ENCODE measurements around the gene CACNA2D3. TPM values are rescaled to one million over a fixed set of nuclear protein-coding genes. Genes with fewer than 3 reads are reported as not detected.

The CACNA2D3 gene
- total RNA-seq, 2 experiments from 2014 or later: not detected

GRCh38 chr3:54871867-54872266 is 749.5 kb downstream of the CACNA2D3 start:
- CTCF ChIA-PET (ENCODE audit: unreplicated experiment): no interaction called here
- H3K9me2 ChIP-seq (ENCODE audit: insufficient read depth, low read length): no peaks in the 10 kb centered on the region
- intact Hi-C loops (cut with micrococcal nuclease; ENCODE audit: unreplicated experiment): no loop called here
- H4K20me1 ChIP-seq (ENCODE audit: insufficient read depth, low read length): no peaks in the 10 kb centered on the region
- no peak for DNase-seq (ENCODE audit: low spot score)
- no peaks in the 10 kb centered on the region for H3K4me1 ChIP-seq (ENCODE audit: insufficient read depth, low read length, poor library complexity, severe bottlenecking)
- TF ChIP-seq CTCF (conservative IDR thresholded peaks at IDR 0.05; ENCODE audit: low read length): no peak
- no peak for TF ChIP-seq EZH2phosphoT487 (IDR thresholded peaks at IDR 0.05; ENCODE audit: borderline replicate concordance, low read depth, low read length)
- H3K36me3 ChIP-seq (ENCODE audit: insufficient read depth, low read length): no peaks in the 10 kb centered on the region
- H3K79me2 ChIP-seq (ENCODE audit: insufficient read depth, low read depth, low read length): no peaks in the 10 kb centered on the region
- H3K27ac ChIP-seq (ENCODE audit: low read depth, low read length, poor library complexity, severe bottlenecking): no peak overlapping the region
- no peaks in the 10 kb centered on the region for H3K9me3 ChIP-seq (ENCODE audit: low read length)
- no peak overlapping the region for H3K4me2 ChIP-seq (ENCODE audit: low read length)
- H2AFZ ChIP-seq (ENCODE audit: low read length): no peak overlapping the region
- no peak overlapping the region for H3K4me3 ChIP-seq (ENCODE audit: low read depth, low read length, poor library complexity, severe bottlenecking)
- POLR2A ChIA-PET: no interaction called here
- no TSS peak for BruUV-seq (replicated peaks)

- Histone ChIP-seq H3K9me2 (ENCODE audit: insufficient read depth, low read length) (no peaks in the 10 kb centered on the region), H2AFZ (ENCODE audit: low read length) (no peak overlapping the region), H3K4me3 (ENCODE audit: low read depth, low read length, poor library complexity, severe bottlenecking) (no peak overlapping the region), H3K4me1 (ENCODE audit: insufficient read depth, low read length, poor library complexity, severe bottlenecking) (no peaks in the 10 kb centered on the region), H3K79me2 (ENCODE audit: insufficient read depth, low read depth, low read length) (no peaks in the 10 kb centered on the region), H3K9me3 (ENCODE audit: low read length) (no peaks in the 10 kb centered on the region), H3K4me2 (ENCODE audit: low read length) (no peak overlapping the region), H3K36me3 (ENCODE audit: insufficient read depth, low read length) (no peaks in the 10 kb centered on the region), H3K27ac (ENCODE audit: low read depth, low read length, poor library complexity, severe bottlenecking) (no peak overlapping the region), H4K20me1 (ENCODE audit: insufficient read depth, low read length) (no peaks in the 10 kb centered on the region)
- TF ChIP-seq EZH2phosphoT487 (IDR thresholded peaks at IDR 0.05; ENCODE audit: borderline replicate concordance, low read depth, low read length): no peak
- TF ChIP-seq CTCF (conservative IDR thresholded peaks at IDR 0.05; ENCODE audit: low read length): no peak
- CTCF ChIA-PET (ENCODE audit: unreplicated experiment): no interaction called here
- POLR2A ChIA-PET: no interaction called here
- intact Hi-C loops (cut with micrococcal nuclease; ENCODE audit: unreplicated experiment): no loop called here
- no peak for DNase-seq (ENCODE audit: low spot score)
- no TSS peak for BruUV-seq (replicated peaks)
Observed at GRCh38 chr3:54873059-54874010, 751.0 kb downstream of the CACNA2D3 start.
